Stimulated activated CD4-positive, alpha-beta T cell treated with anti-CD3 and anti-CD28 coated beads, Interleukin-1b, Interleukin-23, amount 100 ng/mL, for 48 hours (primary cell): ENCODE results near the gene GCGR.
A peak's percentile ranks its signal among the peaks of the same experiment; 100 is the strongest.
"Not testable (repeated sequence)": the region's sequence is repeated elsewhere in the genome, so short reads cannot be mapped to it uniquely, and the experiment has no call there.

Experiments used
- DNase-seq: peaks from one replicate; pipeline ENCODE4 v3.0.0-alpha.2; 2020

The GCGR gene

DNA sequence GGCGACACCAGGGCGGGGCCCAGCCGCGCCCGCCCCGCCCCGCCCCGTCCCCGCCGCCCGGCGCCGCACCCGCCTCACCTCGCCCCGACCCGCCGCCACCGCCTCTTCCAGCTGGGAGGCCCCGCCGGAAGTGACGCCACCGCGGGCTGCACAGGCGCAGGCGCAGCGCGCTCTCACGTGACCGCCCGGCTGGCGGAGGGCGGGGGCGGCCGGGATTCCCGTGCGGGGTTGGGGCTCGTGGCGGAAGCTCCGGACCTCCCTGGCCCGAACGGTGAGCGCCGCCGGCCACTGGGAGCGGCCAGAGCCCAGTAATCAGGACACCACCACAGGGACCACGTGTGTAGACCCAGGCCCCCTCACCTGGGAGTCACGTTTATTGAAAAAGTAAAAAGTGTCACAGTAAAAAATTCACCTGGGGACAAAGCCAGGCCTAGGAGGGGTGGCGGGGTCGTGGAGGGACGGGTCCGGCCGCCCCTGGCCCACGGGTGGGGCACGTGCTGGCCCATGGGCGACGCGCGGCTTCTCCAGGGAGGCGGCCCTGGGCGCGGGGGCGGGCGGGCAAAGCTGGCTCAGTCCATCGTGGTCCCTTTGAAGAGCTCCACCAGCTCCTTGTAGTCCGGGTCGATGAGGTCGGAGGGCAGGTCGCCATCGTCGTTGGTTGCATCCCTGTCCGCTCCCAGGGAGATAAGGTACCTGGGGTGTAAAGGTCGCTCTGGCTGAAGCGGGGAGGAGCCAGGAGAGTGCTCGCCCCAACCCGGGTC is 29.4 kb downstream of the GCGR start, which contains the start of gene MCRIP1:
Gene MCRIP1, minus strand, starts transcription at position 132 of the 761 bp plus-strand sequence. CDS start 8,785 bp downstream, outside the sequence.
- peak; percentile 95 for DNase-seq

DNA sequence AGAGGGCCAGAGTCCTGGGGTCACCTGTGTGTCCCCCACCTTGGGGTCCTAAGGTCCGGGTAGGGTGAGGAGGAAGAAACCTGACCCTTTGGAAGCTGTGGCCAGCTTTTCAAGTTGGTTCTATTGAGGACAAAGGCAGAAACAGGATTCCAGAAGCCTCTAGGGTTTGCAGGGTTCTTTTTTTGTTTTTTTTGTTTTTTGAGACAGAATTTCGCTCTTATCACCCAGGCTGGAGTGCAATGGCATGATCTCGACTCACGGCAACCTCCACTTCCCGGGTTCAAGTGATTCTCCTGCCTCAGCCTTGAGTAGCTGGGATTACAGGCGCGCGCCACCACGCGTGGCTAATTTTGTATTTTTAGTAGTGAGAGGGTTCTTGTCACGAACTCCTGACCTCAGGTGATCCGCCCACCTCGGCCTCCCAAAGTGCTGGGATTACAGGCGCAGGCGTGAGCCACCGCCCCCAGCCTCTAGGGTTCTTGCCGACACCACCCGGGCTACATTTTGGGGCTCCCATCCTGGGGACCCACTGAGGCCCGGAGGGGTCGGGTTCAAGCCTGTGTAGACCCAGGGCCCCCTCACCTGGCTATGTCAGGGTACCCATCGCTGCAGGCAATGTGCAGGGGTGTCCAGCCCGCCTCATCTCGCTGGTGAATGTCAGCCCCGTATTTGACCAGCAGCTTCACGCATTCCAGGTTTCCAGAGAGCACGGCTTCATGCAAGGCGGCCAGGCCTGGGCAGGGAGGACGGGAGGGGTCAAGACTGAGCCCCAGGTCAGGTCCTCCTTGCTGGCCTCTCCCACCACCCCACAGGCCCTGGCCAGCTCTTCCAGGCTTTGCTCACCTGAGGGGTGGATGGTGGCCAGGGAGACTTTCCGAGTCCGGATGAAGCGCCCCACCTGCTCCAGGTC is 30.2 kb downstream of the GCGR start:
- no peak for DNase-seq

DNA sequence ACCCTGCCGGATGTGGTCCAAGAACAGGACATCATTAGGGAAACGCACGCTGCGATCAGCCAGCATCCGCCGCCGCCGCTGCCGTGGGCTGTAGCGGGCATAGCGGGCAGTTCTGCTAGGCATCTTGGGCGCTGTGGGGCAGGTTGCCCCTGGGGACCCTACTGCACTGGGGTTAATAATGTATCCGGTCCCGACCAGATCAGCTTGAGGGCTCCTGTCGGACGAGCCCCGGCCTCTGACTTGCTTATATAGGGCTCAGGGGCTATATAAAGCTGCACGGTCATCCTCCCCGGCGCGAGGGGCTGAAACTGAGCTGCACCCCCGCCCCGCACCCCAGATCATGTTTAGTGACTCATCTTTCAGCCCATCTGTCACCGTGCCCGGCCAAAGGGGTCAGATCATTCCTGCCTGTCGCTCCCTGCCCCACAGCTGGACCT is 30.9 kb downstream of the GCGR start, which contains the start of gene PPP1R27:
Gene PPP1R27, minus strand, starts transcription at position 220 of the 437 bp plus-strand sequence. Its CDS starts 97 bp downstream, at position 123.
- no peak for DNase-seq

DNA sequence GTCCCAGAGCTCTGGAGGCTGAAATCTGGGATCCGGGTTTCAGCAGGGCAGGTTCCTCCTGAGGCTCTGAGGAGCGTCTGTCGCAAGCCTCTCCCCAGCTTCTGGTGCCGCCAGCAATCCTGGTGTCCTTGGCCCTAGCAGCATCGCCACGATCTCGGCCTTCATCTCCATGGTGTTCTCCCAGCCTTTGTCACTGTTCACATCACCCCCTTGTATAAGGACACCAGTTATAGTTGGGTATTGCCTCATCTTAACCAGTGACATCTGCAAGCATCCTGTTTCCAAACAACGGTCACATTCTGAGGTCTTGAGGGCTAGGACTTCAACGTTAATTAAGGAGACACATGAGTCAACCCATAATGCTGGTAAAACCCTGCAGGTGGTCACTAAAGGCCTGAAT is 33.7 kb downstream of the GCGR start:
- no peak for DNase-seq

DNA sequence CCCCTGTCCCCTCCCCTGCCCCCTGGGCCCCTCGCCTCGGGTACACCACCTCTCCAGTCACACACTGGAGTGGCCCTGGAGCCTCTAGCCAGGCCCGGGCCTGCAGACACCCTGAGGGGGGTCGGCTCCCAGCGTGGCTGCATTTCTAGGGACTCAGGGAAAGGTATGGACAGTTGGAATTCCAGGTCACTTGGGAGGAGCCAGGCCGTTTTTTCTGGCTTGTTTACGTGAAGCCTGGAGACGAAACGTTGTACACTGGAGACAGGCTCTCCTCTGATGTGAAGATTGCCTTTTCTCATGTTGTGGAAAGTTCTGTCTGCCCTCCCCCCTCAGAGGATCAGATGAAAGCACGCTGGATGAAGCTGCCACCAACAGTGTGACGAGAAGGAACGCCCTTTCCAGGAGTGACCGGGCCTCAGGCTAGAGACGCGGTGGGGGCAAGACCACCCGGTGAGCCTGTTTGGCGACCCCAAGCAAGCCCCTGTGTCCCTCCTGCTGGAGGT is 34.9 kb downstream of the GCGR start:
- no peak for DNase-seq

DNA sequence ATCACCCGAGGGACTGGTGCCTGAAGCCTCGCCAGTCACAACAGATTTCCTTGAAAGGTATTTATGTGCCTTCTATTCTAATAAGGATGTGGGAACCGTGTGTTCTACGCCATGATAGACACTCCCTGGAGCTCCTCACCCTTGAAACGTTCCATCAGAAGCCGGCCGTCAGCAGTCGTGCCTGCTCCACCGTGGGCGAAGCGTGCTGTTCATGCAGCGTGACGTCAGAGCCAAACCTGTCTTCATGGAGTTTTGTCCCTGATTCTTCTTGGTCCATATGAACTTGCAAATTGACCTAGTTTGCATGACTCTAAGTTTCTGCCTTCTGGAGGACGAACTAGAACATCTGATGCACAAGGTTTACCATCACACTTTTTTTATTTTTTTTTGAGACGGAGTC is 35.4 kb downstream of the GCGR start:
- DNase-seq = no peak

DNA sequence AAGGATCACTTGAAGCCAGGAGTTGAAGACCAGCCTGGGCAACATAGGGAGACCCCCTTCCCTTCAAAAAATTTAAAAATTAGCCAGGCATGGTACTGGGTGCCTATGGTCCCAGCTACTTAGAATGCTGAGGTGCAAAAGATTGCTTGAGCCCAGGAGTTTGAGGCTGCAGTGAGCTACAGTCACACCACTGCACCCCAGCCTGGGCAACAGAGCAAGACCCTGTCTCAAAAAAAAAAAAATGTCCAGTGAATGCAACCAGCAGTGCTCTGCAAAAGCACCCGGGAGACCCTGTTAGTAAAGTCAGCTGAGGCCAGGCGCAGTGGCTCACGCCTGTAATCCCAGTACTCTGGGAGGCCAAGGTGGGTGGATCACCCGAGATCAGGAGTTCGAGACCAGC is 36.1 kb downstream of the GCGR start:
- not testable (repeated sequence) for DNase-seq

DNA sequence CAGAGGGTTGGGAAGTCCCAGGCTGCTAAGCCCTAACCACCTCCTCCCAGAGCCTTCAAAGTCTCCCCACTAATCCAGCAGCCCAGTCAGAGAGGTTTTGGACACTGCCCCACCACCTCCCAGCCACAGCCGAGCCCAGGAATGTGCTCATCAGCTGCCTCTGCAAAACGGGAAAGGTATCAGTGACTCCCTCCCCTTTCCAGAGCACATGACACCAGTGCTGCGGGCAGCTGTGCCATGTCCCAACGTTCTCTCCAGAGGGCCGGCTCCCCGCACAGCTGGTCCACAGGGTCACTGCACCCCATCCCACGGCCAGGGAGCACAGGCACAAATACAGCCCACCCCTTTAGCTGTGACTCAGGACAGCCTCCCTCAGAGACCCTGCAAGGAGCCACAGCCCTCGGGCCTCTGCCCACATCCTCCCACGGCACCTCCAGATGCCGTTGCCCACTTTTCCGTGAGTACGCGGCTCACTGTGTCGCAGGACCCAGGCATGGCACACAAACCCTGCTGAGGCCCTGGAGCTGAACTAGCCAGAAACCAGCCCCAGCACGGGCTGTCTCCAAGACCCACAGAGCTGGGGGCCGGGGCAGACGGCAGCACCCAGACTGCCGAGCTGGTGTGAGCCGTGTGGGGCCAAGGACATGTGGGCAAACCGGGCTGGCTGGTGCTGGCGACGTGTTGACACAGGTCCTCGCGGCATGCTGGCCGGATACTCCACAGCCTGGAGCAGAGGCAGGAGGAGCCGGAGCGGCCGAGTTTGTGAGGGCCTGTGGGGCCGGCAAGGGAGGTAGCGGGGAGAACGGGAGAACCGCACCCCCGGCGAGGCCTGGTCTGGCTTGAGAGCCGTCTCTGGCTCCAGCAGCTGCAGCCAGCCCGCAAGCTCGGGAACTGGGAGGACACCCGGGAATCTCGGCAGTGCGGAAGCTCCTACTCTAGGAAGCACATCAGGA is 37.2 kb downstream of the GCGR start:
- no peak for DNase-seq

DNA sequence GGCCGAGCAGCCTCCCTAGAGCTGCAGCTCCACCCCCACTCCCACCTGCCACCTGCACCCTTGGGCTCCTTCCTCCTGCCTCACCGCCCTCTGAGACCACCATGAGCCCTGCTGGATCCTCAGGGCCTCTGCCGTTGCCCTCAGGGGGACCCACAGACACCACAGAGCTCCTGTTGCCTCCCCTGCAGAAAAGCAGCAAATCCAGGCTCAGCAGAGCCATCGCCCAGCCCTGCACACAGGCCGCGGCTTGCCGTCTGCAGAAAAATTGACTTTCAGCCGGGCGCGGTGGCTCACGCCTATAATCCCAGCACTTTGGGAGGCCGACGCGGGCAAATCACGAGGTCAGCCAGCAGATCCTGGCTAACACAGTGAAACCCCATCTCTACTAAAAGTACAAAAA is 37.9 kb downstream of the GCGR start:
- DNase-seq = no peak

DNA sequence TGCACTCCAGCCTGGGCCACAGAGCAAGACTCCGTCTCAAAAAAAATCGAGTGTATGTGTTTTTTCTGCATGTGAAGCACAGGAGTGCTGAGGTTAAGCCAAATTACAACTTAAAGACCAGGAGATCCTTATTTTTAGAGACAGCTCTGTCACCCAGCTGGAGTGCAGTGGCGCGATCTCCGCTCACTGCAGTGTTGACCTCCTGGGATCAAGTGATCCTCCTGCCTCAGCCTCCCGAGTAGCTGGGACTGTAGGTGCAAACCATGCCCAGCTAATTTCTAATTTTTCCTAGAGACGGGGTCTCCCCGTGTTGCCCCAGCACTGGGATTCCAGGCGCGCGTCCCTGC is 38.4 kb downstream of the GCGR start:
- DNase-seq = no peak

DNA sequence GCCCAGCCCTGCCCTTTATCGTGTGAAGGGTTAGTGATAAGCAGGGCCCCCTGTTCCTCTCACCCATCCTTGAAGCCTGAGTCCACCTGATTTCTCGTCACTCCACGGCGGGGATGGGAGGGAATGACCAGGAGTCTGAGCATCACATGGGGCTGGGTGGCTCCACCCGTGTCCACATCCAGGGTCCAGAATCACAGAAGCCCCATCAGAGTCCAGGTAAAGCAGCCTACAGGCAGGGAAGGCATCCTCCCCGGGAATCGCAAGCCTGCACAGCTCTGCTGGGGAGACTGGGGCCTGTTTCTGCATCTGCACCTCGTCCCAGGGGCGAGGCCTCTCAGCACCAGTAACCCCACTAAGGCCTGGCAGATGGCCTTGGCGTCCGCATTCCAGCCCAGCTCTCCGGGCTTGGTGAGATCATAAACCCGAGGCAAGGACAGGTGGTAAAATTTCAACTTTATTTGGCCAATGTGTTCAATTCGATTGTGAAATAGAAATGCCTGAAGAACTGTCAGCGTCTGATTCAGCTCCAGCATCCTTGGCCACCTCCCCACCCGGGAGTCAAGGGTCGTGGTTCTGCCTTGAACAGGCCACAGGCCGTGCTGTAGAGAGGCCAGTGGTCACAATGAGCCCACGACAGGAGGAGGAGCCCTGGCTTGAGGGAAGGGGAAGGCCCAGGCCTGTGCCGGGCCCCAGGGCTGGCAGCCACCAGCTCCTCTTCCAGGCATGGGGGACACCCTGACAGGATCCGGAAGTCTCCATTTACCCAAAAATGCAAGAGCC is 39.0 kb downstream of the GCGR start:
- DNase-seq = no peak

DNA sequence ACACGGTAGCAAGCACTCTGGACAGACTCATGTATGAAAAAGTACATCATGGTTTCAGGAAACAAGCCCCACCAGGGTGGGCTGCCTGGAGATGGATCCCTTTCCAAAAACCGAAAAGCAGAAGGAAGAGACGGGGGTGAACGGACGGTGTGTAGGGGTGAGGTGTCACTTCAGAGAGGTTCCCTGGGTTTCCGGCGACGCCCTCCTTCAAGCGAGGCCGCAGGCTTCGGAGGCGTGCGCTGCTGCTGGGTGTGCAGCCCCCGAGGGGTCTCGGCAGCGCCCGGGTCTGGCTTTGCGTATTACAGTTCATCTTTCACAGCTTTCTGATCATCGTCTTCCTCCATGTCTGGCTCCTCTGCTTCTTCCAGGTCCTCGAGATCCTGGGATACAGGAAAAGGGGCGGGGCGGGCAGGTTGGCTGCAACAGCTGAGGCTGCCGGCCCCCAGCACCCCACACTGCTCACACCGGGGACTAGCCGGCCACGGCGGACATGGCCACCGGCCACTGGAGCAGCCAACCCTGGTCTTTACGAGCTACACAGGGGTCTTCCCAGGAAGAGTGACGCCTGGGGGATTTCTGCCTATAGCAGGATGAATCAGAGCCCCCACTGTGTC is 39.9 kb downstream of the GCGR start:
- DNase-seq = no peak

DNA sequence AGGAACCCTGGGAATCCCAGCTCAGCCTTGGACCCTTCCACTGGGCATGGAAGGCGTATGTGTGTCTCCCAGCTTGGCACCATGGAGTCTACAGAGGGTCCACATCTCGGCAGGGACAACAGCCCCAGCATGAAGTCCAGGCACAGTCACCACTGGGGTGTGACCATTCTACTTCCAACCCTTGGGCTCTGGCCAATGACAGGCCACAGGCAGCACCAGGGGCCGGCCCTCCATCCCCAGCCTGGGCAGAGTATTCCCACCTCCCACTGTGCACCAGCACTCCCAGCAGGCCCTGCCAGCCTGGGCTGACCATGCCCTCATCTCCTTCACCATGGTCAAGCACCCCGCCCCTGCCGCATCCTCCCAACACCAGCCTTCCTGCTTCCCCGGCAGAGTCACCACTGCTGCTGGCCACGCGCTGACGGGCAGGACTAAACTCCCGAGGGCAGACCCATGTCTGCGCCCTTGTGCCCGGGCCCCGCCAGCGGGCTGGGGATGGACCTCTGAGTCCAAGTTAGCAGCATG is 40.4 kb downstream of the GCGR start:
- no peak for DNase-seq

DNA sequence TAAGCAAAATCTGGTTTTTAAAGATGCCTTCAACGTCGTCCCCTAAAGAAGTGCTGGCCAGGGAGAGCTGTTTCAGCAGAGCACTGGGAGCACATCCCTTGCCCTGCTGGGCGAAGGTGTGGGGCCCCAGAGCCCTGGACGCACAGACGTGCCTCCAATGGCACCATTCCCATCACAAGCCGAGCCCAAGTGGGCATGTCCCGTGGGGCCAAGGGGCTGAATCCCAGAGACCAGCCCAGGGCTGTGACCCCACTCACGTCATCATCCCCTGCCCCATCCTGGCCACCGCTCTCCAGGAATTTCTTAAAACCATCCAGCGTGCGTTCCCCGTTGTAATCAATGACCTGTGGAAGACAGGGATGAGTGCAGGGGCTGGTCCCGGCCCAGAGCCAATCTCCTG is 40.9 kb downstream of the GCGR start:
- no peak for DNase-seq

DNA sequence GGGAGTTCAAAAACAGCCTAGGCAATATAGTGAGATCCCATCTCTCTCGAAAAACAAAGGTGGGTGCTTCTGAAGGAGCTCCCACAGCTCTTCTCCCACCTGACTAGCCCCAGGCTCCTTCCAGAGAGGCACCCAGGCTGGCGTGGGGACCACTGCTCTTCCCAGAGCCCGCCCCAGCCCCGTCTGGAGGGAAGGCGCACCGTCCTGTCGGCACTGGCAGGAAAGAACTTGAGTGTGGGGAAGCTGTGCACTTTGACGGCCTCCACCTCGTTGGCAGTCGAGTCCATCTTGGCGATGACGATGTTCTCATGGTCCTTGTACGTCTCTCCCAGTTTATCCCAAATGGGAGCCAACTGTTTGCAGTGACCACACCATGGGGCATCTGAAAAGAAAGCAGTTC is 41.4 kb downstream of the GCGR start:
- DNase-seq = no peak

DNA sequence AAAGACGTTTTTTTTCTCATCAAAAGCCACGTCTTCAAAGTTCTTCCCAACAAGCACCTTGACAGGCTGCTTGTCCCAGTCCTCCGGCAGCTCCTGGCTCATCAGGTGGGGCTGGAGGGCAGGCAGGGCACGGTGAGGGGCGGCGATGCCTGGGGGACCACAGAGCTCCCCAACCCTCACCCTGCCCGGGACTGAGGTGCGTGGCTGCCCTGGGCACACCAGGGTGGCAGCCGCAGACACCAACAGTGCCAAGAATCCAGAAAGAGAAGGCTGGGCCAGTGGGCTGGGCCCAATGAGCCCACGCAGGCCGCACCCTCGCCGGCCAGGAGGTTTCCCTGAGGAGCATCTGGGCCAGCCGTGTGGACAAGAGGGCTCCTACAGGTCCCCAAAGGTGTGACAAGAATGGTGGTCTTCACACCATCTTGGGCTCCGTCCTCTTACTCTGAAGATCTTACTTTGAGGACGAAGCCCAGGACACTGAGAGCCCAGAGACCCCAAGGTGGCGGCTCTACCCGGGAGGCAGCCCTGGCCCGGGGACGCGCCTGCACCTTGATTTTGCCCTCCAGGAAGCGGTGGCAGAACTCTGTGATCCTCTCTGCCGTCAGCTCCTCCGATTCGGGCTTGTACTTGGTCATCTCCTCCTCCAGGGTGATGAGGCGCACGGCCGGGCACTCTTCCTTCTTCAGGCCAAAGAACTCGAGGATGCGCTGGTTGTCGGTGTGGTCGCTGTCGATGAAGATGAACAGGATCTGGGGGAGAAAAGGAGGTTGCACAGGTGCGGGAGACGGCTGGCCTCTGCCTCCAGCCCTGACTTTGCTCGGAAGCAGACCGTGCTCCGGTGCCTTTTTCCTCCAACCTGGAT is 42.2 kb downstream of the GCGR start:
- DNase-seq = no peak

DNA sequence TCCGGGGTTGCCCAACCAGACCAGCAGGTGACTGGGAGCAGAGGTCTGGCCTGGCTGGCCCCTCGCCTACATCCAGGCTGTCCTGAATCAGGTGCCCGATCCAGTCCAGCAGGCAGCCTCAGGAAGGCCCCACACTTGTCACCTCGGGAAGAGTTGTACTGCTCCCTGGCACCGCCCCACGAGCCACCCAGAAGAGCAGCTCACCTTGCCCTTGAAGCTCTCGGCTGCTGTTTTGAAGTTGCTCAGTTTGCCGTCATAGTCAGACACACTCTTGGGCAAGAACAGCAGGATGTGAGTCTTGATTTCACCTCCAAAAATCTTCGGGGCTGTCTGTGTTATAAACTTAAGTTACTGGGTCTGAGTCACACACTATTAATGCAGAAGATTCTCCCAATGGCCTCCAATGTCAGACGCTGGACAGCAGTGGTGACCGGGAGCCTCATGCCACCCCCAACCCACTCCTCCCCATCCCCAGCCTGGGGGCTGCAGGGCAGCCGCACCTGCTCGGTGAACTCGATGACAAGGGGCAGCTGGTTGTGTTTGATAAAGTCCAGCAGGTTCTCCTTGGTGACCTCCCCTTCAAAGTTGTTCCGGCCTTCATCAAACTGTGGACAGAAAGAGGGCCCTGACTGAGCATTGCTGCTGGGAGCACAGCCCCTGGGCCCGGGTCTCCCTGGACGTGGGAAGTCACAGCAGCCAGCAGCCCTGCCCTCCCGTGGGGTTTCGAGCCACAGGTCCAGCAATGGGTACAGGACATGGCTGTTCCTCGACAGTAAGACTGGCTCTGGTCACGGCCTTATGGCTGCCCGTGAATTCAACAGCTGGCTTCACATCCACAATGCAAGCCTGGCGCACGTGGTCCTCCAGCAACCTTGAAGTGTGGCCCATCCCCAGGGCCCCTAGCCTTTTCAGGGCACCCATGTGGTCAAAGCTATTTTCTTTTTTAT is 43.1 kb downstream of the GCGR start:
- no peak for DNase-seq

DNA sequence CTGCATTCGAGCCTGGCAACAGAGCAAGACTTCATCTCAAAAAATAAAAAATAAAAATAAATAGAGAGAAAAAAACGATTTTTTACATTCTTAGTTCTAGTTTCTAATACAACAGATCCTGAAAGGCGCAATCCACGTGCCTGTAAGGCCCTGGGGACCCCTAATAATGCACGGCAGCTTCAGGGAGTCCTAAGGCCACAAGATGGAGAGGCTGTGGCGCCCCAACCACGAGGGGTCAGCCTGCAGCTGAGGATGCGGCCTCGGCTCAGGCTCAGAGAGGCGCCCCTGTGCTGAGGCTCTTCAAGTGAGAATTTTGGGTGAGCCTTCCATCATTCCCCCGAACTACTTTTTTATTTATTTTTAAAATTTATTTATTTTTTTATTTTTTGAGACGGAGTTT is 45.5 kb downstream of the GCGR start:
- no peak for DNase-seq

DNA sequence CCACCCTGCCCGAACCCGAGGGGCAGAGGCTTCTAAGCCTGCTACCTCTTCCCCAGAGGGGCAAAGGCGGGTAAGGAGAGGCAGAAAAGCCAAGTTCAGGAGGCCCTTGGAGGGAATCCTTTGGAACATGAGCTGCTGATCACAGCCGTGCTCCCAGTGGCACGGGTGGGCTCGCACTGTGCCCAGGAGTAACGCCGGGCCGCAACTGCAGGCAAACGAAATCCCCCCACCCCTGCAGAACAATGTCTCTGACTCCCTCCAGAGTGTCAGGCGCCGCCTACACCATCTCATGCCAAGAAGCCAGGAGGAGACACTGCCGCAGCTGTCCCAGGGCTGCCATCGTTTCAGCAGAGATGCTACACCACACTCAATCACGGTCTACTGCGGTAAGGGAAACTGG is 47.5 kb downstream of the GCGR start:
- no peak for DNase-seq
